GM12892 (cell line): ENCODE results near the gene WDR31.

ENCODE experiments used
- POLR2A ChIP-seq: IDR thresholded peaks from 2 replicates; pipeline ENCODE4 v1.6.1; 2011; ENCODE audit warnings: low read depth, low read length, control low read depth
- TAF1 ChIP-seq: IDR thresholded peaks from 2 replicates; pipeline ENCODE4 v1.6.1; 2011; ENCODE audit warnings: low read depth, mild to moderate bottlenecking, control low read depth, low read length, borderline replicate concordance

DNA sequence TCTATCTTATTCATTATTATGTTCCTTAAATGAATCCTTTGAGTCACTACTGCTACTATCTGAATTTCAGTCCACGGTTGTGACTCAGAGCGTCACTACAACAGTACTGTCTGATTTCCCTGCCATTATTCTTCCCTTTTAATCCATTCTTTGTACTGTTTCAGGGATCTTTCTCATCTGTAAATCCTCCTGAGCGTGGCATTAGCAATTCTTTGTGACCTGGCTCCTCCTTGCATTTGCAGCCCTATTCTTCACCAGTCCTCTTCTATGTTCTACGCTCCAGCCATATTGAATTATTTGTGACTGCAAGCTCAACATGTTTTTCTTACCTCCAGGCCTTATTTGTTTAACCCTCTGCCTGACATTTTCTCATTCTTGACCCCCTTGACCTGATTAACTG lies 58.7 kb downstream of the WDR31 start:
- TF ChIP-seq POLR2A (no peak), TAF1 (no peak)
